Measurements from ENCODE around the gene SLC66A3.

The SLC66A3 gene

DNA sequence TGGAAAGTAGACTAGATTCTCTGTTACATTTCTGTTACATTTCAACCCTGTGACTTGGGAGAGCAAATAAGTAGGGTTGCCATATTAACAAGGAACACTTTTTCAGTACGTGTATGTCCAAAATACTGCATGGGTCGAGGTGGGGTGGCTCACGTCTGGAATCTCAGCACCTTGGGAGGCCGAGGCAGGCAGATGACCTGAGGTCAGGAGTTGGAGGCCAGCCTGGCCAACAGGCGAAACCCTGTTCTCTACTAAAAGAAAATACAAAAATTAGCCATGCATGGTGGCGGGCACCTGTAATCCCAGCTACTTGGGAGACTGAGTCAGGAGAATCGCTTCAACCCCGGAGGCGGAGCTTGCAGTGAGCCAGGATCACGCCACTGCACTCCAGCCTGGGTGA, 11.2 kb downstream of the SLC66A3 start:
- no peaks in the 10 kb centered on the region for H4K20me1 ChIP-seq (ENCODE audit: low read depth, low read length)
- no peaks in the 10 kb centered on the region for H3F3A ChIP-seq (ENCODE audit: insufficient read depth)
- no peak overlapping the region for H3K4me3 ChIP-seq (ENCODE audit: insufficient read depth, low read length, poor library complexity, severe bottlenecking)
- no peak overlapping the region for H3K9ac ChIP-seq (ENCODE audit: low read length)
- no peak overlapping the region for H3K27ac ChIP-seq (ENCODE audit: low read depth, low read length)
- no peak for TF ChIP-seq EZH2phosphoT487 (conservative IDR thresholded peaks at IDR 0.05; ENCODE audit: low read length)
- TF ChIP-seq, protein P1, sequence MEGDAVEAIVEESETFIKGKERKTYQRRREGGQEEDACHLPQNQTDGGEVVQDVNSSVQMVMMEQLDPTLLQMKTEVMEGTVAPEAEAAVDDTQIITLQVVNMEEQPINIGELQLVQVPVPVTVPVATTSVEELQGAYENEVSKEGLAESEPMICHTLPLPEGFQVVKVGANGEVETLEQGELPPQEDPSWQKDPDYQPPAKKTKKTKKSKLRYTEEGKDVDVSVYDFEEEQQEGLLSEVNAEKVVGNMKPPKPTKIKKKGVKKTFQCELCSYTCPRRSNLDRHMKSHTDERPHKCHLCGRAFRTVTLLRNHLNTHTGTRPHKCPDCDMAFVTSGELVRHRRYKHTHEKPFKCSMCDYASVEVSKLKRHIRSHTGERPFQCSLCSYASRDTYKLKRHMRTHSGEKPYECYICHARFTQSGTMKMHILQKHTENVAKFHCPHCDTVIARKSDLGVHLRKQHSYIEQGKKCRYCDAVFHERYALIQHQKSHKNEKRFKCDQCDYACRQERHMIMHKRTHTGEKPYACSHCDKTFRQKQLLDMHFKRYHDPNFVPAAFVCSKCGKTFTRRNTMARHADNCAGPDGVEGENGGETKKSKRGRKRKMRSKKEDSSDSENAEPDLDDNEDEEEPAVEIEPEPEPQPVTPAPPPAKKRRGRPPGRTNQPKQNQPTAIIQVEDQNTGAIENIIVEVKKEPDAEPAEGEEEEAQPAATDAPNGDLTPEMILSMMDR (IDR thresholded peaks at IDR 0.05; ENCODE audit: insufficient read depth, low read length, poor library complexity, severe bottlenecking): no peak
- H3K9me3 ChIP-seq (ENCODE audit: insufficient read depth, low read length): no peaks in the 10 kb centered on the region
- no peaks in the 10 kb centered on the region for H3K27me3 ChIP-seq (ENCODE audit: low read length)
- H3K36me3 ChIP-seq (ENCODE audit: low read length): no peaks in the 10 kb centered on the region
- no peak overlapping the region for H3K4me2 ChIP-seq (ENCODE audit: low read depth, low read length, poor library complexity, severe bottlenecking)
- no peaks in the 10 kb centered on the region for H3K9me2 ChIP-seq (replicated peaks; ENCODE audit: insufficient read depth, low read length)
- H3K79me2 ChIP-seq (ENCODE audit: insufficient read depth, low read length): no peaks in the 10 kb centered on the region
- no peak overlapping the region for H2AFZ ChIP-seq (ENCODE audit: low read depth, low read length, severe bottlenecking)

DNA sequence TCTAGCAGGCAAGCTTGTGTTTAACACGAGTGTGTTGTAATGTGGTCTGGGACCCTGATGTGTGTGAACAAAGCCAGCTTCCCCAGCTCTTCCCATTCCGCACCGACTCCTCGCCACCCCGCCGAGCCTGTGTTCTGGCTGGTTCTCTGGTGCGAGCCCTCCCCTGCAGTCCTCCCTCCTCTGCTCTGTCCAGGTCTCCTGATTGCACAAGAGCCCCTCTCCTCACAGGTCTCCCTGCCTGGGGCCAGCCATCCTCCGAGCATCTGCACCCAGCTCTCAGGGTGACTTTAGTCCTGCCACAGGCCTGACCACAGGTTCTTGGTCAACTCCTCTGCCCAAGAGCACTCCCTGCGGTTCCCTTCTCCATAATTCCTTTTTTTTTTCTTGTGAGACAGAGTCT, 13.2 kb downstream of the SLC66A3 start:
- H3F3A ChIP-seq (ENCODE audit: insufficient read depth): no peaks in the 10 kb centered on the region
- H3K9me2 ChIP-seq (replicated peaks; ENCODE audit: insufficient read depth, low read length): no peaks in the 10 kb centered on the region
- H3K27me3 ChIP-seq (ENCODE audit: low read length): no peaks in the 10 kb centered on the region
- H3K4me3 ChIP-seq (ENCODE audit: insufficient read depth, low read length, poor library complexity, severe bottlenecking): no peak overlapping the region
- H2AFZ ChIP-seq (ENCODE audit: low read depth, low read length, severe bottlenecking): no peak overlapping the region
- H3K79me2 ChIP-seq (ENCODE audit: insufficient read depth, low read length): no peaks in the 10 kb centered on the region
- H3K36me3 ChIP-seq (ENCODE audit: low read length): no peaks in the 10 kb centered on the region
- no peak overlapping the region for H3K27ac ChIP-seq (ENCODE audit: low read depth, low read length)
- no peak overlapping the region for H3K9ac ChIP-seq (ENCODE audit: low read length)
- no peaks in the 10 kb centered on the region for H4K20me1 ChIP-seq (ENCODE audit: low read depth, low read length)
- TF ChIP-seq EZH2phosphoT487 (conservative IDR thresholded peaks at IDR 0.05; ENCODE audit: low read length): no peak
- TF ChIP-seq, protein P1 (IDR thresholded peaks at IDR 0.05; ENCODE audit: insufficient read depth, low read length, poor library complexity, severe bottlenecking): no peak
- no peaks in the 10 kb centered on the region for H3K9me3 ChIP-seq (ENCODE audit: insufficient read depth, low read length)
- H3K4me2 ChIP-seq (ENCODE audit: low read depth, low read length, poor library complexity, severe bottlenecking): no peak overlapping the region

- no peaks in the 10 kb centered on the region for H3K9me2 ChIP-seq (replicated peaks; ENCODE audit: insufficient read depth, low read length)
- H3K9me3 ChIP-seq (ENCODE audit: insufficient read depth, low read length): no peaks in the 10 kb centered on the region
- no peaks in the 10 kb centered on the region for H3K27me3 ChIP-seq (ENCODE audit: low read length)
- no peak overlapping the region for H3K9ac ChIP-seq (ENCODE audit: low read length)
- no peak for TF ChIP-seq EZH2phosphoT487 (conservative IDR thresholded peaks at IDR 0.05; ENCODE audit: low read length)
- TF ChIP-seq, protein P1 (IDR thresholded peaks at IDR 0.05; ENCODE audit: insufficient read depth, low read length, poor library complexity, severe bottlenecking): no peak
- no peaks in the 10 kb centered on the region for H3F3A ChIP-seq (ENCODE audit: insufficient read depth)
- no peaks in the 10 kb centered on the region for H3K36me3 ChIP-seq (ENCODE audit: low read length)
- no peak overlapping the region for H3K4me3 ChIP-seq (ENCODE audit: insufficient read depth, low read length, poor library complexity, severe bottlenecking)
- no peak overlapping the region for H3K27ac ChIP-seq (ENCODE audit: low read depth, low read length)
- H3K79me2 ChIP-seq (ENCODE audit: insufficient read depth, low read length): no peaks in the 10 kb centered on the region
- H2AFZ ChIP-seq (ENCODE audit: low read depth, low read length, severe bottlenecking): no peak overlapping the region
- H4K20me1 ChIP-seq (ENCODE audit: low read depth, low read length): no peaks in the 10 kb centered on the region
- no peak overlapping the region for H3K4me2 ChIP-seq (ENCODE audit: low read depth, low read length, poor library complexity, severe bottlenecking)
Observed at GRCh38 chr2:11169333-11169732, 14.1 kb downstream of the SLC66A3 start.

Measured in SU-DHL-6 (cell line).